Skeletal muscle tissue (tissue), 4 donors: ENCODE data around the gene DENND2A. TPM values are rescaled to one million over a fixed set of nuclear protein-coding genes. Genes with fewer than 3 reads are reported as not detected.
"Not testable (repeated sequence)": the region's sequence is repeated elsewhere in the genome, so short reads cannot be mapped to it uniquely, and the experiment has no call there.

Experiments used
- H3K27ac ChIP-seq: one replicate; pipeline ENCODE4 v1.7.0; 2013; ENCODE audit warnings: mild to moderate bottlenecking, low read depth, low read length, inconsistent platforms
- H3K27me3 ChIP-seq, 3 donors: one replicate each; pipeline ENCODE4 v1.7.0; 2013; ENCODE audit warnings: low read length in 3 of 3; ENCODE audit not compliant: control insufficient read depth in 3 of 3, insufficient read depth in 3 of 3
- H3K36me3 ChIP-seq, 3 donors: one replicate each; pipeline ENCODE4 v1.7.0; 2013; ENCODE audit warnings: low read length in 3 of 3; ENCODE audit not compliant: control insufficient read depth in 3 of 3, insufficient read depth in 3 of 3
- H3K4me1 ChIP-seq, 3 donors: one replicate each; pipeline ENCODE4 v1.7.0; 2013; ENCODE audit warnings: low read length in 3 of 3, mild to moderate bottlenecking in 3 of 3; ENCODE audit not compliant: control insufficient read depth in 3 of 3, insufficient read depth in 3 of 3
- H3K4me3 ChIP-seq, 3 donors: one replicate each; pipeline ENCODE4 v1.7.0; 2013; ENCODE audit warnings: low read length in 3 of 3
- H3K9ac ChIP-seq, 3 donors: one replicate each; pipeline ENCODE4 v1.7.0; 2013; ENCODE audit warnings: low read length in 3 of 3, mild to moderate bottlenecking in 3 of 3, moderate library complexity in 2 of 3, low read depth in 1 of 3
- H3K9me3 ChIP-seq, 3 donors: one replicate each; pipeline ENCODE4 v1.7.0; 2013; ENCODE audit warnings: low read length in 3 of 3; ENCODE audit not compliant: control insufficient read depth in 3 of 3
- total RNA-seq: library from RNA; depleted of rRNA; stranded (reverse); fragments of >200 nt; gene quantifications from one replicate; pipeline ENCODE4 v1.2.3, GENCODE V29; 2014
- donor health status: Osteomylitis.

The DENND2A gene
- total RNA-seq, 1 donor from 2014 or later: 32.4 TPM

DNA sequence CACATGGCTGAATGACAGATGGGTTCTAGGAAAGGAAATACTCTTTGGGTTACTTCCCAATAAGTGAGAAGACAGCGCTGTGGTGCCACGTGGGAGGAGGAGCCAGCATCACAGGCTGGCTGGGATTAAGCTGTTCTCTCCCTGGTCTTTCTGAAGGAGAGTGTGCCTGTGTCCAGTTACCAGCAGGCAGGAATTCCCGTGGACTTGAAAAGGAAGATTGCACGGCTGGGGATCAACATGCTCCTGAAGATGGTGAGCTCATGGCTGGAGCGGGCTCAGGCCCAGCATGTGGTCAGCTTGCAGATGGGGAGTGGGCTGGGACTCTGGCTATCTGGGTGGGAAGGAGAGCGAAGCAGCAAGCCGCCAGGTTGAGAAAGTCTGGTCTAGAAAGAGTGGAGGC is 40.3 kb upstream of the DENND2A start:
- Histone ChIP-seq H3K27me3 (no peaks in the 10 kb centered on the region), H3K9ac (no peak overlapping the region), H3K27ac (no peak overlapping the region), H3K9me3 (no peaks in the 10 kb centered on the region), H3K4me1 (peaks cover 0 to 4% (median 3%) of the 10 kb centered on the region in 3 donors), H3K36me3 (peaks cover 21 to 36% (median 28%) of the 10 kb centered on the region in 3 donors), H3K4me3 (no peak overlapping the region)

DNA sequence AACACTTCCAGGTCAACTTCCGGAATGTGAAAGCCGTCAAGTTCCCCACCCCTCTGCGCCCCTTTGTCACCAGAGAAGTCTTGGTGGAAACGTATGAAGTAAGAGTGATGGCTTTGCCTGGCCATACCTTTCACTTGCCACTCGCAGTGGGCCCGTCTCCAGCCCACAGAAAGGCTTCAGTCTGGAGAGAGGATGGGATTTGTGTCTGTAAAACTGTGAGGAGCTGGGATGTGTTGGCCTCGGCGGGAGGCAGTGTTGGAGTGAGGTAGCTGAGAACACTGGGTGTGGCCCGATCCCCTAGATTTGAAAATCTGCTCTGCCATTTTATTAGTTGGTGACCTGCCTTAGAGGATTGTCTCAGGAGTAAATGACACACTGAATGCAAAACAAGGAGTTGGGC is 38.6 kb upstream of the DENND2A start:
- H3K27me3 ChIP-seq: no peaks in the 10 kb centered on the region
- no peak overlapping the region for H3K4me3 ChIP-seq
- no peaks in the 10 kb centered on the region for H3K9me3 ChIP-seq
- H3K27ac ChIP-seq: no peak overlapping the region
- no peak overlapping the region for H3K9ac ChIP-seq
- peaks cover 13 to 33% (median 25%) of the 10 kb centered on the region in 3 donors for H3K36me3 ChIP-seq
- H3K4me1 ChIP-seq: peaks cover 7 to 17% (median 11%) of the 10 kb centered on the region in 3 donors

DNA sequence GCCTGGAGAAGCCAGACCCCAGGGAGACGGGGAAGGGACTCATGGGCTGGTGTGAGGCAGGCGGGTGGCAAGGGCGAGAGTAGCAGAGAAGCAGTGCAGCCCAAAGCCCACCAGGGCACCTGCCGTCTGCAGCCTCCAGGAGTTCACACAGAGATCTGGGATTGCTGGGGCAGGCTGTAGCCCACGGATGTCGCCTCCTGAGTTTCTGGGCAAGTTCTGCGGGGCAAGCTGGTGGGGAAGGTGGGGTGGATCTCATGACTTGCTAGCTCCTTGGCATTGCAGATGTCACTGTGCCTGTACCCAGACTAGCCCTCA is 38.2 kb upstream of the DENND2A start:
- Histone ChIP-seq H3K4me3 (no peak overlapping the region), H3K27ac (no peak overlapping the region), H3K9me3 (no peaks in the 10 kb centered on the region), H3K4me1 (peaks cover 11 to 21% (median 15%) of the 10 kb centered on the region in 3 donors), H3K27me3 (no peaks in the 10 kb centered on the region), H3K9ac (no peak overlapping the region), H3K36me3 (peaks cover 12 to 33% (median 23%) of the 10 kb centered on the region in 3 donors)

DNA sequence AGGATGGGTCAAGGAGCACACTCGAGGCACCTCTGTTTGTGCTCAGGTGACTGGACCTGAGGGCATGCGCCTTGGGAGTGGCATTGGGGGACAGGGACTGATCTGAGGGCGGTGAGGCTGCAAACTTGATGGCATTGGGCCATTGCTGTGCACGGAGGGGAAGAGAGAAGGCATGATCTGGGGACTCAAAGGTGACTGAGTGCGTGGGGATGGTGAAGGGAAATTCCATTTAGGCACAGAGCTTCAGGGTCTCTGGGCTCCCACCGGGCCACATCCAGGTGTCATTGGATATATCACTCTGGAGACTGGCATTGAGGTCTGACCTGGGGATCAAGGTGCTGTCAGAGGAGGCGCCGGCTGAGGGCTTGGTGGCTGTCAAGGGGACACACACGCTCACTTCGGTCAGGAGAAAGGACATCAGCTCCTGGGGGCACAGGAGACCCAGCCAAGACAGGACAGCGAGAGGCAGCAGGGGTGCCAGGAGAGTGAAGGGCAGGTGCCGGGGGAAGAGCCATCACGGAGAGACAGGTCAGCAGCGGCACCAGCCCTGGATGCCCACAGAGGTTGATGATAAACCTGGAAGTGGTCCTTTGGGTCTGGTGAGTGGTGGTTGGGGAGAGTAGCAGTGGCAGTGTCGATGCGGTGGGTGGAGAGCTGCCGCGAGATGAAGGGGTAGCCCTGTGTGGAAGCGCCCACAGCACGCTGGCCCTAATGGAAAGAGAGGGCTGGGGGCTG is 37.6 kb upstream of the DENND2A start:
- H3K36me3 ChIP-seq: peaks cover 11 to 33% (median 23%) of the 10 kb centered on the region in 3 donors
- H3K4me3 ChIP-seq: no peak overlapping the region
- H3K27ac ChIP-seq: no peak overlapping the region
- no peak overlapping the region for H3K9ac ChIP-seq
- no peaks in the 10 kb centered on the region for H3K9me3 ChIP-seq
- H3K4me1 ChIP-seq: peaks cover 17 to 26% (median 20%) of the 10 kb centered on the region in 3 donors
- H3K27me3 ChIP-seq: no peaks in the 10 kb centered on the region

DNA sequence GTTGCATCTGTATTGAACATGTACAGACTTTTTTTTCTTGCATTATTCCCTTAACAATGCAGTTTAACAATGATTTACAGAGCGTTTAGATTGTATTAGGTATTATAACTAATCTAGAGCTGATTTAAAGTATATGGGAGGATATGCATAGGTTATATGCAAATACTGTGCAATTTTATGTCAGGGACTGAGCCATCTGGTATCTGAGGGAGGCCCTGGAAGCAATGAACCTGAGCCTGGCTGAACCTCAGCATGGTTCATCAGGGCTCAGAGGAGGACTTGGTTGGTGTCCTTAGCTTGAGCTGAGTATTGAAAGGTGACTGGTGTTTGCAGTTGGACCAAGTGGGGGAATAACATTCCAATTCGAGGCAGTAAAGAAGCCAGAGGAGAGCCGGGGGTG is 36.9 kb upstream of the DENND2A start:
- Histone ChIP-seq H3K36me3 (peaks cover 11 to 33% (median 23%) of the 10 kb centered on the region in 3 donors), H3K27ac (no peak overlapping the region), H3K9me3 (no peaks in the 10 kb centered on the region), H3K4me3 (no peak overlapping the region), H3K9ac (no peak overlapping the region), H3K4me1 (peaks cover 19 to 28% (median 22%) of the 10 kb centered on the region in 3 donors), H3K27me3 (no peaks in the 10 kb centered on the region)

DNA sequence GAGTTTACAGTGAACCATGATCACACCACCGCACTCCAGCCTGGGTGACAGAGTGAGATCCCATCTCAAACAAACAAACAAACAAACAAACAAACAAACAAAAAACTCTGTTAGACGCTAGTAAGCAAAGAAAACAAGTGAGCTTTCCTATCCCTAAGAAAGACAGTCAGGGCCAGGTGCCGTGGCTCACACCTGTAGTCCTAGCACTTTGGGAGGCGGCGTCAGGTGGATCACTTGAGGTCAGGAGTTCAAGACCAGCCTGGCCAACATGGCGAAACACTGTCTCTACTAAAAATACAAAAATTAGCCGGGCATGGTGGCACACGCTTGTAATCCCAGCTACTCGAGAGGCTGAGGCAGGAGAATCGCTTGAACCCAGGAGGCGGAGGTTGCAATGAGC is 36.3 kb upstream of the DENND2A start:
- H3K27ac ChIP-seq, H3K9me3 ChIP-seq, H3K9ac ChIP-seq, H3K4me3 ChIP-seq, H3K27me3 ChIP-seq: not testable (repeated sequence)
- H3K4me1 ChIP-seq: peaks cover 19 to 33% (median 22%) of the 10 kb centered on the region in 3 donors
- peaks cover 11 to 30% (median 19%) of the 10 kb centered on the region in 3 donors for H3K36me3 ChIP-seq

DNA sequence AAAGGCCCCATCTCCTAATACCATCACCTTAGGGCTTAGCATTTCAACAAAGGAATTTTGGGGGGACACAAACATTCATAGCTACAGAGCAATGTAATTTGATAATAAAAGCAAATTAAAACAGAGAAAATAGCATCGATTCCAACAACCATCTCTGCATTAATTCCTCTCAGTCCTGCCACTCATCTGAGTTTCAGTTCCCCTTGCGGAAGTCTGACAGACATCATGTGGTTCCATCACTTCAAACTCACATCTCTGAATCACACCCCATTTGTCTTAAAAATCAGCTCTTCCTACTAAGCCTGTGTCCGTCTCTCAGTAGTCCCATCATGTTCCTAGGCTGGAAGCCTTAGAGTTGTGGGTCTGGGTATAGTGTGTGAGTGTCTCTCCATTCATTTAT is 35.7 kb upstream of the DENND2A start:
- Histone ChIP-seq H3K27ac (no peak overlapping the region), H3K9ac (no peak overlapping the region), H3K9me3 (no peaks in the 10 kb centered on the region), H3K27me3 (no peaks in the 10 kb centered on the region), H3K4me3 (no peak overlapping the region), H3K36me3 (peaks cover 8 to 24% (median 14%) of the 10 kb centered on the region in 3 donors), H3K4me1 (peaks cover 19 to 33% (median 22%) of the 10 kb centered on the region in 3 donors)

DNA sequence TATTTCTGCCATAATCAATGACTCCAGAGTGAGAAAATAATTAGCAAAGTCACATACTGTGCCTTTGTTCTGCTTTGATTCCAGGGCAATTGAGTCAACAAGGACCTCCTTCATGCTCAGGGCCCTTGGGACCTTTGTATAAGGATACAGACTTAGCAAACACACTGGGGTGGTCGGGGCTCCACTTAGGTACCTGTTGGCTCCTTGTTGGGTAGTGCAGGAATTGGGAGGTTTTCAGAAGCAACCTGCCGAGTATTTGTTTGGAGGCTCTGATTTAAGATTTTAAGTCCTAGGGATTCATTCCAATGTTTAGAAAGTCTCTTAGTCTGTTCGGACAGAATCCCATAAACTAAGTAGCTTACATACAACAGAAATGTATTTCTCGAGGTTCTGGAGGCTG is 35.1 kb upstream of the DENND2A start:
- Histone ChIP-seq H3K4me1 (peaks cover 19 to 33% (median 22%) of the 10 kb centered on the region in 3 donors), H3K36me3 (peaks cover 5 to 20% (median 10%) of the 10 kb centered on the region in 3 donors), H3K4me3 (no peak overlapping the region), H3K27me3 (no peaks in the 10 kb centered on the region), H3K9me3 (no peaks in the 10 kb centered on the region), H3K27ac (peak overlapping the region; percentile 2), H3K9ac (no peak overlapping the region)

DNA sequence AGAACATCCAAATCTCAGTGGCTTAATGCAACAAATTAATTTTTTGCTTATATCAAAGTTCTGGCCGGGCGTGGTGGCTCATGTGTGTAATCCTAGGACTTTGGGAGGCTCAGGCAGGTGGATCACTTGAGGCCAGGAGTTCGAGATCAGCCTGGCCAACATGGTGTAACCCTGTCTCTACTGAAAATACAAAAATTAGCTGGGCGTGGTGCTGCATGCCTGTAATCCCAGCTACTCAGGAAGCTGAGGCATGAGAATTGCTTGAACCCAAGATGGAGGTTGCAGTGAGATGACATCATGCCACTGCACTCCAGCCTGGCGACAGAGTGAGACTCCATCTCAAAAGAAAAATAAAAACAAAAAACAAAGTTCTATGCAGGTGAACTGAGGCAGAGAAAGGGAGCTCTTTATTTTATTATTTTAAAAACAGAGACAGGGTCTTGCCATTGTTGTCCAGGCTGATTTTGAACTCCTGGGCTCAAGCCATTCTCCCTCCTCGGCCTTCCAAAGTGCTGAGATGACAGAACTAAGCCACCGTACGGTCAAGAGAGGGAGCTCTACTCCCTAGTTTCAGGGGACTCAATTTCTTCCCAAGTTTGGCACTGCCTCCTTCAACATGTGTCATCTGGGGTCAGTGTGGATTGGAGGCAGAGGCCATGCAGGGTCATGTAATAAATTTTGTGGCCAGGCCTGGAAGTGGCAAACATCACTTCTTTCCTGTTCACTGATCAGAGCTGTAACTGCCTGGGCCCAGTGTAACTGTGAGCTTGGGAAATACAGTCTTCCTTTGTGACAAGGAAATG is 34.5 kb upstream of the DENND2A start:
- H3K36me3 ChIP-seq: peaks cover 2 to 15% (median 9%) of the 10 kb centered on the region in 3 donors
- no peak overlapping the region for H3K4me3 ChIP-seq
- H3K4me1 ChIP-seq: peaks cover 19 to 33% (median 22%) of the 10 kb centered on the region in 3 donors
- H3K9me3 ChIP-seq: no peaks in the 10 kb centered on the region
- no peaks in the 10 kb centered on the region for H3K27me3 ChIP-seq
- peak overlapping the region; percentile 2 for H3K27ac ChIP-seq
- H3K9ac ChIP-seq: no peak overlapping the region

DNA sequence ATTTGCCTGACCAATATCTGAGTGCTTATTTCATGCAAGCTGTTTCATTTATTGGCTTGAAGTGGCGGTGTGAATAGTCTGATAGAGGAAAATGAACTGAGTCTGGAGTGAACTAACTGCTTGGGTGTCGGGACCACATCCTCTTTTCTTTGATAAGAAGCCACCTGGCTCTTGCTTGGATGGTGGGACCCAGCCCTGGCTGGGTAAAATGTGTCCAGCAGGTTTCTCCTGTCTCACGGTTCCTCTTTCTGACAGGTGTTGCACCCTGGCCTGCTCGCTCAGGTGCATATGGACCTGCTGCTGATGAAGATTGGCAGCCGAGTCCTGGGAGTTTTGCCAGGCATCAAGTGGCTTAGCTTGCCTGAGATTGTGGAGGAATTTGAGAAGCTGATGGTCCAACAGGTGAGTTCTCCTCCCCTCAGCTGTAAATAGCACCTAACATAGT is 33.8 kb upstream of the DENND2A start:
- Histone ChIP-seq H3K36me3 (peaks cover 2 to 11% (median 8%) of the 10 kb centered on the region in 3 donors), H3K9ac (peak overlapping the region in 1 of 3 donors; percentile 85), H3K27ac (peak overlapping the region; percentile 25), H3K9me3 (no peaks in the 10 kb centered on the region), H3K4me1 (peaks cover 19 to 33% (median 22%) of the 10 kb centered on the region in 3 donors), H3K27me3 (no peaks in the 10 kb centered on the region), H3K4me3 (peak overlapping the region in 1 of 3 donors; percentile 67)
